Left renal cortex interstitium (tissue), 4 donors: Measurements from ENCODE around the gene PAPOLA. TPM values are rescaled to one million over a fixed set of nuclear protein-coding genes. Genes with fewer than 3 reads are reported as not detected.

ENCODE experiments used
- DNase-seq, 4 donors: peaks; one replicate each; pipeline ENCODE4 v3.0.0-alpha.2; 2013; ENCODE audit warnings: low read depth in 4 of 4, low spot score in 2 of 4, missing footprints in 1 of 4
- polyA plus RNA-seq, 4 donors: library from polyadenylated mRNA; unstranded; fragments of 120-200 nt; gene quantifications; one replicate each; pipeline ENCODE4 v1.2.1, GENCODE V29; 2013; ENCODE audit not compliant: insufficient read length in 4 of 4

PAPOLA gene
- polyA plus RNA-seq, 4 donors, result 178 to 257 (median 212) TPM

DNA sequence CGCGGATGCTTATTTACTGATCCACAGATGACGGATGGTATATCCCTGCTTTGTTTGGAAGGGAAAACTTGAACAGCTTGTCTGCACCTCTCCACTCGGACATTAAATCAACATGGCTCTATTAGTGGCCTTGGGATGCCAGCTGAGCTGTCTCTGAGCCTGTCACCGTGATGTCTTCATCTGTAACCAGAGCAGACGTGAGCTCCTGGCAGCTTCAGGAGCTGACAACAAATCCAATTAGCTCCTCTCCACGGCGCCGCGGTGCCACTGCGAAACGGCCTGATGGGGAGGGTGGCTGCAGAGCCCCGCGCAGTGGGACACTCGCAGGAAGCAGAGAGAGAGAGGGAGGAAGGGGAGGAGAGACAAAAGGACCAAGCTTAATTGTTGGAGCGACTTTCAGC is 112.3 kb downstream of the PAPOLA start:
- DNase-seq, result peak in 2 of 4 donors; percentile 19 to 35

DNA sequence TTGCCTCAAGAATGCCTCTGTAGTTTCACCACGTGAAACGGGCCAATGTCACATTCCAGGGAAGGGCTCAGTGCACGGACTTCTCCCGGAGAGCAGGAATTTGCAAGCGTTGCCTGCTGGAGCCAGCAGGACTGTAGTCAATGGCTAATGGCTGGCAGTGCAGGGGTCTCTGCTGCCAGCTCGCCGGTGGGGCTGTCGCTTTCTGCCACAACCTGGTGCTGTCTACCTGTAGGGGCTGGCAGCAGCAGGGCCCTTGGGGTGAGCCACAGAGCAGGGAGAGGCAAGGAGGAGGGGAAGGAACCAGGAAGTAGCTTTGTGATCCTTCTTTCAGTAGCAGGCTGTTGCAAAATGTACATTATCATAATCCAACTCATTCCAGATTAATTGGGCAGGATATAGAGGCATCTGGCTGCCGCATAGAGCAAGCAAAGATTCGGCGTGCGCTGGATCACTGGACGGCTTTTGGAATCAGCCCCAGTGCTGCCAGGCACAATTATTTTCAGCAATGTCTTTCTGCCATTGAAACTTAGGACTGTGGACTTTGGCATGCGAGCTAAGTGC is 114.1 kb downstream of the PAPOLA start:
- DNase-seq, result no peak

Other genes starting within 250 kb of the PAPOLA start
- under 1 TPM; 0.37 to 0.82 (median 0.52) TPM for gene BDKRB1, start 246.2 kb upstream of the PAPOLA start, polyA plus RNA-seq
- gene ATG2B, start 139.0 kb upstream of the PAPOLA start, polyA plus RNA-seq, result 10 to 100 TPM; 23.4 to 48.9 (median 35.0) TPM
- gene GSKIP, start 138.9 kb upstream of the PAPOLA start, polyA plus RNA-seq, result 10 to 100 TPM; 27.1 to 38.7 (median 31.6) TPM
- 1 to 10 TPM; 4.2 to 6.2 (median 5.0) TPM for gene AK7, start 110.3 kb upstream of the PAPOLA start, polyA plus RNA-seq